Stimulated activated CD8-positive, alpha-beta memory T cell treated with anti-CD3 and anti-CD28 coated beads, Interleukin-7, amount 100 ng/mL, for 48 hours (primary cell): Measurements from ENCODE around the gene CSNK2A1.
"Not testable (repeated sequence)": the region's sequence is repeated elsewhere in the genome, so short reads cannot be mapped to it uniquely, and the experiment has no call there.

Experiments used
- DNase-seq, 2 donors: peaks; one replicate each; pipeline ENCODE4 v3.0.0-alpha.2; 2020; ENCODE audit warnings: low read depth in 1 of 2; ENCODE audit errors: extremely low read depth in 1 of 2

CSNK2A1 gene

DNA sequence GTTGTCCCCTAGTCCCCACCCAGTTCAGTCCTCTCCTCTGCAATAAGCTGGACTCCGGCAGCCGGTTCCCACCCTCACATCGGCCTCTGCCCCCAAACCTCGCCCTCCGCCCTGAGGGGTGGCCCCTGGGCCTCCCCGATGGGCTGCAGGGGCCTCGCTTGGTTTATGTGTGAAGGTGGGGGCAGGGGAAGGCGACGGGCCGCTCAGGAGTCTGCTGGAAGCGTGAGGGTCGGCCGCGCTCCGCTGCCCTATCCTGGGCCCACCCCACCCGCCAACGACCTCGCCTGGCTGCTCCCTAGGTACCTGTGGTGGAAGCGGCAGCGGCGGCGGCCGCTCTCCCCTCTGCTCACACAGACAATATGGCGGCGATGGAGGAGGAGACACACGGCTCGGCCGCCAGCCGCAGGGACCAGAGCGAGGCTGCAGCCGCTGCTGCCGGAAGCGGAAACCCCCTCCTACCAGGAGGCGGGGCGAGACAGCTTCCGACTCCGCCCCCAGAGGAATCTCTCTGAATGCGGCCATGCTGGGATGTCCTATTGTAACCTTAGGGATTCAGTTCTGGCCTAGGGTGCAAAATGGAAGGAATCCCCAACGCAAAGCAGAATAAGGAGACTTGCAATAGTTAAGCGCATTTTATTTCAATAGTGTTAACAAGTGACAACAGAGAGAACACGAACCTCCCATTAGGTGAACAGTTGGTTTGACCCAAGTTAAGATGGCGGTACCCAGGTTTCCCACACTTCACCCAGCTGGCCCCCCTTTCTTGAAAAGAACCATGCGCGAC, at the start of gene CSNK2A1:
Gene CSNK2A1, minus strand, starts transcription at position 422 of the 784 bp plus-strand sequence. CDS start 35,239 bp downstream, outside the sequence.
- DNase-seq: peak; percentile 89 to 90

DNA sequence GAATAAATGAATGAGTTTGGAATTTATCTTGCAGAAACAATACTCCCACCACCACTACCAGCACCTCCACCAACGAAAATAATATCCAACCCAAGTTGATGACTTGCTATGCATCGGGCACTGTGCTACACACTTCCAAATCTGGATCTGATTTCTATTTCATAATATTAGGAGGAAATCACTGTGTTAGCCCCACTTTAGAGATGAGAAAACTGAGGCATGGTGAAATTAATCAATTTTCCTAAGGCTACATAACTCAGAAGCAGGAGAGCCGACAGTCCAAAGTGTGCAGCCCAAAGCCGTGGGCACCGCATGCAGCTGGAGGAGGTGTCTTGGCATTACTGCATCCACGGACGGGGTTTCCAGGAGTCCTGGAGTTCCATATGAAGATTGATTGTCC, 48.9 kb upstream of the CSNK2A1 start:
- DNase-seq: no peak

DNA sequence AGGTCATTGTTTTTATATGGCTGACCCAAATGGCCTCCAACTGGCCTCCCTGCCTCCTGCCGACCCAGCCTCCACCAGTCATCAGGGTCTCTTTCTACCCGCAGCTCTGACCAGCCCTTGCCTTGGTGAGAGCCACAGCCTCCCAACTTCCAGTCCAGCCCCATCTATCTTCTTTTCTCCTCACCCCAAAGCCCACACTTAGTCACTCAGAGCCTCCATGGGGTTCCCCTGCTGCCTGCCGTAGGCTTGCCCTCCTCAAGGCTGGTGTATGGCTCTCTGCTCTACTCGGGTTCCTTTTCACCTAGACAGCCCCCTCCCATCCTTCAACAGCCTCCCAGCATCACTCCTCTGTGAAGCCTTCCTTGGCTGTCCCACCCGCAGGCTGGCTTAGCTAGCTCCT, 48.4 kb upstream of the CSNK2A1 start:
- DNase-seq: no peak

DNA sequence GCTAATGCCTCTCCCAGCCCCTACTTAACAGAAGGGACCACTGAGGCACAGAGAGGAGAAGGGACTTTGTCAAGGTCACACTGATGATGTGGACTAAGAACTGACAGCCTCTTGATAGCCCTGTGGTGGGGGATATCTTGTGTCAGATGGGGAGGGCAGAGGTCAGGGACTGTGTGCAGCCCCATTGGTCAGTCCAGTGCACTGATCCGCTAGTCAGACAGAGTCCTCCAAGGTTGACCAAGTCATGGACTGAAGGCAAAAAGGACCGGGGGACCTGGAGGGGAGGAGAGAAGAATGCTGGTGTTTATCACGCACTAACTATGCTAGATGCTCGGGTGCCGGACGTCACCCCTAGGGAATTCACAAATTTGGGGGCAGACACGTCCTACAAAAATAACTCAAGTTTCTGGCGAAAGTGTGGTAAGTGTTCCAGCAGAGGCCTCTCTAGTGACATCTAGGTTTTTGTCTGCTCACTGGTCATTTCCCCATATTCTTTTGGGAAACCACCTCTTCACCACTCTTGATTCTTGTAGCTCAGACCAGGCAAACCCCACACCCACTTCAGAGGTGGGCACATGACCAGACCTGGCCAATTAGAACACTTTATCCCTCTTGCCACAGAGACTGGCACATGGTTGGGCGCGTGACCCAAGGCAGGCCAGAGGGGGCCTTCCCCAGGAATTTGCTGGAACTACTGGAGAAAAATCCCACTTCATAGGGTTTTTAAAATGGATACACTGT, 45.5 kb upstream of the CSNK2A1 start:
- DNase-seq: no peak

DNA sequence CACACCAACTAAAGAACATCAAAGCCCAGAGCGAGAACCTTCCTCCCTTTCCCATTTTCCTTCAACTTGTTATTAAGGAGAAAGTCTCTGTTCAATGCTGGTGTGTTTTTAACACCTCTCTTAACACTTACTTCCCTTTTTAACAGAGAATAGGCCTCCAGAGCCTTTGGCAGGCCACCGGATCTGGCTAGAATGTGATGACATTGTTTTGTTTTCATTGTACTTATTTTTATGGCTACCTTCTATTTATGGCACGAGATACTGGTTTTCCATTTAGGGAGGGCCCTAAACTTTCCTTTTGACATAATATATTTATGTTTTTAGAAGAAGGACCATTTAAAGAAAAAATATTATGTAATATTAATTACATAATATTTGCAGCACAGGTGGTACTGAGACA, 44.9 kb upstream of the CSNK2A1 start:
- no peak for DNase-seq

DNA sequence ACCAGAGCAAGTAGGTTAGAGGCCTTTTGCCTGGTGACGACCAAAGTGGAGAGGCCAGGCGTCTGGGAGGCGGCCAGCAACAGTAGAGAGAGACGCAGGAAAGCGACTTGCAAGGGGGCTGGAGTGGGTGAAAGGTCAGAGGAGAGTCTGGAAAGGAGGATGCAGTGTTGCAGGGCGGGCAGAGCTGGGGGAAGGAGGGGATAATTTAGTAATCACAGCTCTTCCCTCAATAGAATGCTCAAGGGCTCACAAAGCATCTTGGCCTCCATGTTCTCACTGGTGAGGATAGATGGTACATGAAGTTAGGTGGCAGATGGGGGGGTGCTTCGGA, 41.3 kb upstream of the CSNK2A1 start:
- no peak for DNase-seq

DNA sequence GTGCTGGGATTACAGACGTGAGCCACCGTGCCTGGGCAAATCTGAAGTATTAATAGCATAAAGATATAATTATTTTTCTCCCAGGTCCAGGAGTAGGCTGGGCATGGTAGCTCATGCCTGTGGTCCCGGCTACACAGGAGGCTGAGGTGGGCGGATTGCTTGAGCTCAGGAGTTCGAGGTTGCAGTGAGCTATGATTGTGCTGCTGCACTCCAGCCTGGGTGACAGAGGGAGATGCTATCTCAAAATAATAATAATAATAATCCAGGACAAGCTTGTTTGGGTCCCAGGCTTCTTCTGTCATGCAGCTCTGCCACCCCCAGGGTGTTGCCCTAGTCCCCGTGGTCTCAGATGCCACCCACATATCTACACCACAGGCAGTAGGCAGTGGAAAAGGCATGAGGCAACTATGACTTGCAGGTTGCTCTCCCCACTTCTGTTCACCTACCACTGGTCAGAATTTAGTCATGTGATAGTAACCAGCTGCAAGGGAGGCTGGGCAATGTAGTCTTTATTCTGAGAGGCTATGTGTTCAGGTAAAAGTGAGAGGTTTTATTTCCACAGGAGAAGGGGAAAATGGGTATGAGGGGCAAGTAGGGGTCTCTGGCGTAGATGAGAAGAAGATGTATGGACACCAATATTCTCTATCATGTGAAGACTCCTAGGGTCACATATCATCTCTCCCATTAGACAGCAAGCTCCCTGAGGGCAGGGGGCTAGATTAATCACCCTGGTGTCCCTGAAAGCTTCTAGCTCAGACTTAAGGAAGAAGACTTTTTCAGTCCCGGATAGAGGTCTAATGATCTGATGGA, 40.8 kb upstream of the CSNK2A1 start:
- DNase-seq: peak in 1 of 2 donors; percentile 25

DNA sequence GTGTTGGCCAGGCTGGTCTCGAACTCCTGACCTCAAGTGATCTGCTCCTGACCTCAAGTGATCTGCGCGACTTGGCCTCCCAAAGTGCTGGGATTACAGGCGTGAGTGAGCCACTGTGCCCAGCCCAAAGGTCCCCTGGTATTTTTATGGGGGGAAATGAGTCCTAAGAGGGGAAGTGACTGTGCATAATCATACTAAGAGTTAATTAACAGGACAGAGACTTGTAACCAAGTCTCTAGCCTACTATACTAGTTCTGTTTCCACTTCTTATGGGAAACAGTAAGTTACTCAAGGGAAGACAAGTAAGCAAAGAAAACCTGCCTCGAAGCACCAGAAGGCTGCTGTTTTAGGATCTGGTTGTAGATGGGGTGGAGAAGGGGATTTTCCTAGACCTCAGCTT, 38.6 kb upstream of the CSNK2A1 start:
- no peak for DNase-seq

DNA sequence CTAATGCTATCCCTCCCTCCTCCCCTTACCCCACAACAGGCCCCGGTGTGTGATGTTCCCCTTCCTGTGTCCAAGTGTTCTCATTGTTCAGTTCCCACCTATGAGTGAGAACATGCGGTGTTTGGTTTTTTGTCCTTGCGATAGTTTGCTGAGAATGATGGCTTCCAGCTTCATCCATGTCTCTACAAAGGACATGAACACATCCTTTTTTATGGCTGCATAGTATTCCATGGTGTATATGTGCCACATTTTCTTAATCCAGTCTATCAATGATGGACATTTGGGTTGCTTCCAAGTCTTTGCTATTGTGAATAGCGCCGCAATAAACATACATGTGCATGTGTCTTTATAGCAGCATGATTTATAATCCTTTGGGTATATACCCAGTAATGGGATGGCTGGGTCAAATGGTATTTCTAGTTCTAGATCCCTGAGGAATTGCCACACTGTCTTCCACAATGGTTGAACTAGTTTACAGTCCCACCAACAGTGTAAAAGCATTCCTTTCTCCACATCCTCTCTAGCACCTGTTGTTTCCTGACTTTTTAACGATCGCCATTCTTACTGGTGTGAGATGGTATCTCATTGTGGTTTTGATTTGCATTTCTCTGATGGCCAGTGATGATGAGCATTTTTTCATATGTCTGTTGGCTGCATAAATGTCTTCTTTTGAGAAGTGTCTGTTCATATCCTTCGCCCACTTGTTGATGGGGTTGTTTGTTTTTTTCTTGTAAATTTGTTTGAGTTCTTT, 35.5 kb upstream of the CSNK2A1 start:
- DNase-seq: not testable (repeated sequence)

DNA sequence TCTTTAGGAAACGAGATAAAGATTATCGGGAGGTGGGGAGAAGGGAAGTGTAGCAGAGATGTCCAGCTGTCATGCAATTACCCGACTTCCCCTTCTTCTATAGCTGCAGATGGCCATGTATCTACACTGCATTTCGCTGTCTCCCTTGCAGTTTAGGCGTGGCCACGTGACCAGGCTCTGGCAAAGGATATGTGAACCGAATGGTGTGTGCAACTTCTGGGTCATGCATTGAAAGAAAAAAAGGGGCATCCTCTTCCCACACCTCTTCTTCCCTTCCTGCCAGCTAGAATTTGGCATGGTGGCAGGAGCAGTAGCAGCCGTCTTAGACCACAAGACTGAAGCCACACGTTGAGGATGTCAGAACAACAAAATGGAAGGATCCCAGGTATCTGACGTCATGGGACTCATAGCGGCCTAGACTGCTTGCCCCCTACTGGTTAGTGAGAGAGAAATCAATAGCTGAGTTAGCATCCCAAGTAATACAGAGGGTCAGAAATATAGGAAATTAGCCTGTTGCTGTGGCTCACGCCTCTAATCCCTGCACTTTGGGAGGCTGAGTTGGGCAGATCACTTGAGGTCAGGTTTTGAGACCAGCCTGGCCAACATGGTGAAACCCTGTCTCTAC, 33.7 kb upstream of the CSNK2A1 start:
- no peak for DNase-seq

DNA sequence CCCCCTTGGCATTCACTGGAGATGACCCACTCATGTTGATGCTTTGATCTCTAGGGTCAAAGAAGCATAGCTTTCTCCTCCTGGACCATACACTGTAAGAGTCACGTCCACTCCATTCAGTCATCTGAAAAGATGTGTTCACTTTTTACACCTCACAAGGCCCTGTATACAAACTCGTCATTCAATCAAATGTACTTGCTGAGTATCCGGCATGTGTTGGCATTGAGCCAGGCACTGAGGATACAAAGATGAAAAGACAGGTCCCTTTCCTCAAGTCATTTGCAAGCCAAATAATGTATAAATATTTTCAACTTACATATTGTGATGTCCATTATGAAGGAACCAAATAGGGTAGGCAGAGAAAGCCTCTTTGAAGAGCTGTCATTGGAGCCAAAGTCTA, 32.6 kb upstream of the CSNK2A1 start:
- no peak for DNase-seq

DNA sequence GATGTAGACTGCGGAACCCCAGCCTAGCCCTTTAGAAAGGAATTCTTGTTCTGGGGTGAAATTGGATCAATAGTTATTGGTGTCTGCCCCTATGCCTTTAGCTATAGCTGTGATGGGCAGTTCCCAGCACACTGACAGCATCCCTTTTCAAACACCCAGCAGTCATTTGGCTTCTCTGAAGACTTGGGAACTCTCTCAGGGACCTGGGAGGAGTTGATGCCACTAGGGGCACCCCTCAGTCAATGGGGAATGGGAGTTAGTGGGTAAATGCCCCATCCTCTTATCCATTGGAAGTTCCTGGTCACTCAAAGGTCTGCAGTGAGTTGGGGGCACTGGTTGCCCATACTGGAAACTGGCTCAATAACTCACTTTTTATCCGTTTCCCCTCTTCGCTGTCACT, 31.6 kb upstream of the CSNK2A1 start:
- DNase-seq: no peak

DNA sequence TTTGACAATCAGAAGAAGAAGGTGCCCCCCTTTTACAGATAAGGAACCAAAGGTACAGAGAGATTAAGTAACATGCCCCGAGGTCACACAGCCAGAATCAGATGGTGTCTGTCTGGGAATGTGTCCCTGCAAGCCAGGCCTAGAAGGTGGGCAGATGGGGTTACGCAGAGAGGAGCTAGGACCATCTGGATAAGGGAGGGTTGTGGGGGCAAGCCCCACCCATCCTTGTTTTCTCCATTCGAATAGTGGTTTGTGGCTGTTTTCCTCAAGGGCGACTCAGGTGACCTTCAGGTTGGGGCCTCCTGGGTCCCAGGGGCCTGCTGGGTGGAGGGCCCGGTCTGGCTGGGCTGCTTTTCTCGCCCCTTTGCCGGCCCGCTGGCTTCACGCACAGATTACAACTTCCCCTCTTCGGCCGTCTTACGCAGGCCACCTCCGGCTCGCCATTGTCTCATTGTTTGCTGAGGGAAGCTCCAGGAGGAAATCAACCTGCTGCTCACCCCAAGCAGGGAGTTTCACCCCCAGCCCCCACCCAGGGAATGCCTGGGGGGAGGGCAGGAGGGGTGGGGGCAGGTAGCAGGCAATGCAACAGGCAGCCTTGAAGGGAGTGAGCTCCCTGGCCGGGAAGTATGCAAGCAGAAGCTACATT, 30.8 kb upstream of the CSNK2A1 start:
- DNase-seq: no peak

DNA sequence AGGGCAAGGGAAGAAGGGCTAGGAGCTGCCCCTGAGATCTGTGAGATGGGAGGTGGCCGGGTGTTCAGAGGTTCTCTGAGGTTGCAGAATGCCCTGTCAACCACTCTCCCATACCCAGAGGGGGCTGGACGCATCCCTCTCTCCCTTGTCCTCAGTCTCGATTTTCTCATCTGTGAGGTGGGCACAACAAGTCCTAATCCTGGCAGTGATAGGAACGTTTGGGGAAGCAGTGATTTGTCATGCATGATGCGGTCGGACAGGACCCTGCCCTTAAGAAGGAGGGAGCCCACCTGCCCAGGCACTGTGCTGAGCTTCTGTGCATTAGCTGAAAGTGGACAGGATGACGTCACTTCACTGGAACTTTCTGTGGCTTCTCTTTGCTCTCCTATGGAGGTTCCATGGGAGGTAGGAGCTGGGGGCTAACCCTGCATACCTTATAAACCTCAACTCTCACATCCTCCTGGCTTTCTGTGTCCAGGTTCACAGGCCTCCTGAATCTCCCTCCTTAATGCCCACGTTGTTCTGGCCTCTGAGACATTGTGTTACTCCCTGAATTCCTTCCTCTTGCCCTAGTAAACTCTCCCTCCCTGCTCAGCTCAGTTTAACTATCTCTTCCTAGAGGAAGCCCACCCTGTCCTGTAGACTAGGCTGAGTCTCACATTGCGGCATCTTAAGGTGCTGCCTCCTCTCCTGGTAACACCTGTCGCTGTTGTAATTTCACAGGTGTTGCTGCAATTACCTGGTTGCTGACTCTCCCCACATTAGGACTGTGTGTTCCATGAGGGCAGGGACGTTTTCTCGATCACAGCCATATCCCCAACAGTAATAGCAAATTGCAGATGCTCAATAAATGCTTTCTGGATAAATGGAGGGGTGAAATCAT, 30.1 kb upstream of the CSNK2A1 start:
- no peak for DNase-seq

DNA sequence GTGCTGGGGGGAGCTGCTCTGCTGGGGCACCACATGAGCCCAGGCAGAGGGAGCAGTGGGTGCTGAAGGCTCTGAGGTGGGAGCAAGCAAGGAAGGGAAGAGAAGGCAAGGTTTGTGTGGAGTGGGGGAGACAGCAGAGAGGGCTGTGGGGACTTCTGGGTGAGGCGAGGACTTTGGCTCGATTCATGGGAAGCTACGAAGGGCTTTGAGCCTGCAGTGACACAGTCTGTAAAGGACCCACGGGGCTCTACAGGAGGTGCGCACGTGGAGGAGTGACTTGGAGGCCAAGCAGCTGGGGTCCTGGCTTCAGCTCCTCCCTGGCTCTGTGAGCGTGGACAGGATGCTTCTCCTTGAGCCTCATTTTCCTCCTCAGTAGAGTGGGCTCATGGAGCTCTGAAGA, 29.1 kb upstream of the CSNK2A1 start:
- no peak for DNase-seq

DNA sequence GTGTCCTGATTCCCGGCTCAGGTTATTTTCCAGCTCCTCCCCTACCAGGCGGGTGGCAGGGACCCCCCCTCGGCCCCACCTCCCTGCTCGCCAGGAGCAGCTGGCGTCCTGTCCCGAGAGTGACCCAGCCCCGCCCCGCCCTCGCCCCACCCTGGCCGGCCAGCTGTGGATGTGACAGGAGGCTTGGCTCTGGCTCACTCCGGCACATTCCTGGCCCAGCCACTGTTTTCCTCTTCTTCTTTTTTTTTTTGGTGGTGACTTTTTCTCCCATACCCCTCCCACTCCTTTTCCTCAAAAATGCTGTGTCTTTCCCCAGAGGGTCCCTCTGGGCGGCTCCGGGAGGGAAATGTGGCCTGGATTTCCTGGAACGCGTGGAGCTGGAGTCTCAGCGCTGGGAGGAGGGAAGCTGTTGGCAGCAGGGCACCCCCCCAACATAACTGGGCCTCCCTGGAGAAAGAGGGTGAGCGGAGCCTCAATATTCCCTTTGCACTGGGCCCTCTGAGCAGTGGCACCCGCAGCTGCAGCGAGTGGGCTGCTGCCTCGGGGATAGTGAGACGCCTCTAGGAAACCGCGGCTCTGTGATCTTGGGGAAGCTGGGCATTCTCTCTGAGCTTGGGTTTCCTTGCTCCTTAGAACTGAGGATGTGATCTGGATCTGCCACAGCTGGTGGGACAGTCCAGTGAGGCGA, 28.3 kb upstream of the CSNK2A1 start:
- DNase-seq: no peak

DNA sequence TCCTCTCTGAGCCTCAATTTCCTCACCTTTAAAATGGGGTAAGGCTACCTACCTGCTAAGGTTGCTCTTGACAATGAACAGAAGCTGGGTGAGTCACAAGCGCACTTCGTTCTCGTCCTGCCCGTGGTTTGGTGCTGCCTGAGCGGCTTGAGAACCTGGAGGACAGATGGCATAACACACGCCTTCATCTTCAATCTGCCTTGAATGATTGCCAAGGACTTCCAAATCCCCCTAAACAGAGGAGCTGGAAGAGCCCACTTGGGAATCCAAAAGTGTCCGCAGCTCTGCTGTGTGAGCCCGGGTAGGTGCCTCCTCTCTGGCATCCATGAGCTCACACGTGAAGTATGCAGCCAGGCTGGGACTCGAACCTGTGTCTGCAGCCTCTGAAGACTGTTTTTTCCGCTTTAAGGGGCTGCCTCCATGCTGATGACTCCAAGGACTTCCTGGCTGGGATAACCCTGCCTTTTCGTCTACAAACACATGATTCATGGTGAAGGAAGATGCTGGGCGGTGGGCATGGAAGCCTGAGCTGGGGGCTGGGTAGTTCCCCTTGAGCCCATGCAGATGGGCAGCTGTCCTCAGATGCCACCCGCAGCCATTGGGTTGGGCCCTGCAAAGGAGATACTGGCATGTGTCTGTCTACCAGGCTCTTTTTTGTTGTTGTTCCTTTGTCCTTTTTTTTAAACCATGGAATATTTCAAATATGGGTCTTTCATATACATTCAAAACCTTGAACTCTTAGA, 25.3 kb upstream of the CSNK2A1 start:
- no peak for DNase-seq
